ENCODE data around the gene EFCAB6. TPM values are rescaled to one million over a fixed set of nuclear protein-coding genes. Genes with fewer than 3 reads are reported as not detected.

The EFCAB6 gene
- total and polyA plus RNA-seq, 4 donors = 0.14 to 2.1 (median 0.53) TPM

DNA sequence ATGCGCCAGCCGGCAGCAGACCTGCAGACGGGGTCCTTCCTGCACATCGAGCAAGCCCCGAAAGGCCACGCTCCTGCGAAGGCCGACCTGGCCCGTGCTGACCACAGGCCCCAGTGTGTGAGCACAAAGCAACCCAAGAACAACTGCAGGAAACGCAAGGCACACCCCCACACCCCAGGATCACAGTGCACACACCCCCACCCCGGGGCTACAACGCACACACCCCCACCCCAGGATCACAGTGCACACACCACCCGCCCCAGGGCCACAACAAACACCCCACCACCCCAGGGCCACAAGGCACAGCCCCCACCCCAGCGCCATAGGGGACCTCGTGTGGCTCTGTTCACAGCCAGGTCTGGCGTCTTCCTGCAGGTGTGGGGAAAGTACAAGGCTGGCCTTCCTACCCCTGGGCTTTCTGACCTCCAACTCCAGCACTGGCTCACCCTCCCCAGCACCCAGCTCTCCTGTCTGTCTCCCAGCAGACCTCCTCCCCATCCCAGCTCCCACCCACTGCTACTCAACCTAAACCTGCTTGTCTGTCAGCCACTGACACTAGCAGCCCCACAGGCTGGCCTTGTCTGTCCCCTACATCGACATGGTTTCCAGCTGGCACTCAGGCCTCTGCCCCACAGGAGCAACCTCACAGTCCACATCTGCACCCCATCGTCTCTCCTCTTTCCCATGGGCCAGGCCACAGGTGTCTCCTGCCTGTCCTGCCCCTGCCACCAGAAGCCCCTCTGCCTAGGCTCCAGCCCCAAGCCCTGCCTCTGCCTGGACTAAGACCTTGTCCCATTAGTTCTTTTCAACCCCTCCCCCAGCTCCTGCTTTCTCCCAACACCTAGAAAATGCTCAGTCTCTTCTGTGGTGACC, 20.5 kb upstream of the EFCAB6 start (continued):
- no peak for TF ChIP-seq YY1 (IDR thresholded peaks at IDR 0.05)

DNA sequence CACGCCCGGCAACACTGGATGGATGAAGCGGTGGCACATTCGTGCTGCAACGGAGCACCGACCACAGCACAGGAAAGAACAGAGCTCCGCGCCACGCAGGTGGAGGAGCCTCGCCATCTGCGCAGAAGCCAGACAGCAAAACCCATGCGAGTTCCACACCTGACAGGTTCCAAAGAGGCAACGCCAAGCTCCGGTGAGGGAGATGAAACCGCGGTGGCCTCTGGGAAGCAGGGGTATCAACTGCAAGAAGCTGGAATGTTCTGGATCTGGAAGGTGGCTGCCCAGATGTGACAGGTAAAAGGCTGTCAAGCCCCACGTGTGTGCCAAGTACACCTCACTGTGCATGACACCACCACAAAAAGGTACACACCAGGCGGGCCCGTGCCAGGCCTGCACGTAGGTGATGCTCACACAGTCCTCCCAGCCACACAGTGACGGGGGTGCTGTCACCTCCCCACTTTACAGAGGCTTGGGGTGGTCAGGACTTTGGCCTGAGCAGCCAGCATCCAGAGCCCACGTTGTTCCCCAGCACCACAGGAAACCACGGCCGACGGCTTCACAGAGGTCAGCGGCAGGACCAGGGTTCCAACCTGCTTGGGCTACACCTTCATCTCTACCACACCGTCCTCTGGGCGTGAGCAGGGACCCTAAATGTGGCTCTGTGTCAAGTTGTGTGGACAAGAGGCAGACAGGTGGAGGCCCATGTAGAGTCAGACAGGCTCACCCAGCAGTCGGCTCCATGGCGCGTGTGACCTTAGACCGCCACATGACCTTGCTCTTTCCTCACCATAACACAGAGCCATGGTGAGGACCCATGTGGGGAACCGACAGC, 19.7 kb upstream of the EFCAB6 start:
- peaks cover 0 to 8% (median 3%) of the 10 kb centered on the region in 4 donors for H3K4me1 ChIP-seq (ENCODE audit: control insufficient read depth in 4 of 4, insufficient read depth in 4 of 4, low read length in 3 of 4)
- WGBS = 93% methylated on average over 33 of the region's 33 CpGs
- no peak overlapping the region for H3K9ac ChIP-seq (ENCODE audit: low read depth in 1 of 2, low read length in 2 of 2)
- no peaks in the 10 kb centered on the region for H3K27me3 ChIP-seq (ENCODE audit: control insufficient read depth in 4 of 4, insufficient read depth in 4 of 4, low read length in 3 of 4)
- H3K27ac ChIP-seq (ENCODE audit: low read depth in 1 of 2, low read length in 2 of 2) = no peak overlapping the region
- H3K4me3 ChIP-seq (ENCODE audit: low read depth in 1 of 3, low read length in 3 of 3) = no peak overlapping the region
- TF ChIP-seq, protein P1, sequence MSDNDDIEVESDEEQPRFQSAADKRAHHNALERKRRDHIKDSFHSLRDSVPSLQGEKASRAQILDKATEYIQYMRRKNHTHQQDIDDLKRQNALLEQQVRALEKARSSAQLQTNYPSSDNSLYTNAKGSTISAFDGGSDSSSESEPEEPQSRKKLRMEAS (IDR thresholded peaks at IDR 0.05) = no peak
- TF ChIP-seq TAF1 (conservative IDR thresholded peaks at IDR 0.05) (no peak), JUND (IDR thresholded peaks at IDR 0.05) (no peak), GABPA (IDR thresholded peaks at IDR 0.05 in 1 of 2, conservative IDR thresholded peaks at IDR 0.05 in 1 of 2) (no peak)
- TF ChIP-seq, protein P2, sequence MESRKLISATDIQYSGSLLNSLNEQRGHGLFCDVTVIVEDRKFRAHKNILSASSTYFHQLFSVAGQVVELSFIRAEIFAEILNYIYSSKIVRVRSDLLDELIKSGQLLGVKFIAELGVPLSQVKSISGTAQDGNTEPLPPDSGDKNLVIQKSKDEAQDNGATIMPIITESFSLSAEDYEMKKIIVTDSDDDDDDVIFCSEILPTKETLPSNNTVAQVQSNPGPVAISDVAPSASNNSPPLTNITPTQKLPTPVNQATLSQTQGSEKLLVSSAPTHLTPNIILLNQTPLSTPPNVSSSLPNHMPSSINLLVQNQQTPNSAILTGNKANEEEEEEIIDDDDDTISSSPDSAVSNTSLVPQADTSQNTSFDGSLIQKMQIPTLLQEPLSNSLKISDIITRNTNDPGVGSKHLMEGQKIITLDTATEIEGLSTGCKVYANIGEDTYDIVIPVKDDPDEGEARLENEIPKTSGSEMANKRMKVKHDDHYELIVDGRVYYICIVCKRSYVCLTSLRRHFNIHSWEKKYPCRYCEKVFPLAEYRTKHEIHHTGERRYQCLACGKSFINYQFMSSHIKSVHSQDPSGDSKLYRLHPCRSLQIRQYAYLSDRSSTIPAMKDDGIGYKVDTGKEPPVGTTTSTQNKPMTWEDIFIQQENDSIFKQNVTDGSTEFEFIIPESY (IDR thresholded peaks at IDR 0.05) = no peak
- DNase-seq (ENCODE audit: low spot score) = no peak
- H3K9me3 ChIP-seq (ENCODE audit: control insufficient read depth in 4 of 4, low read length in 3 of 4) = no peaks in the 10 kb centered on the region
- H3K36me3 ChIP-seq (ENCODE audit: control insufficient read depth in 4 of 4, insufficient read depth in 3 of 4, low read depth in 1 of 4, low read length in 3 of 4) = no peaks in the 10 kb centered on the region

DNA sequence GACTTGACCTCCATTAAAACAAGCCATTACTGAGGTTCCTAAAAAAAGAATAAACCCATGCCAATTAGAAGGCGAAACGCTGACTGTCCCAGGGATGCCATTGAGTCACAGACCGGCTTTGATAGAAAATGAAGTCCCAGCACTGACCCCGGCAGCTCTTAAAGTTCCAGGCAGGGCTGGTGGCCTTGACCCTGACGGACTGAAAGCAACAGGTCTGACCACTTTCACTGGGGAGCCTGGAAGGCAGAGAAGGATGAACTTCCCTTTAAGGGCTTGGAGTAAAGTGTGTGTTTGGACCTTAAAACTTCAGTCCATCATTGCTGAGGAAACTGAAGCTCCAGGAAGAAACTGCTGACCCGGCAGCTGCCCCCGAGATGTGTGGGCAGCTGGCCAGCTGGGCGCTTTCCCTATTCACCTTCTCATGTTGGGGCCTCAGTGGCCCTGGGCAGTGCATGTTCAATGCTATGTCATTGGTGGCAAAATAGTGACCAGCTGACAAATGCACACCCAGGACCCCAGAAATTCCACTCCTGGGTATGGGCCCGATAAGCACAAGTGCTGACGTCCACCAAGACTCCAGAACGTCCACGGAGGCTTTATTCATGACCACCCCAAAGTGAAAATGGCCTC, 18.9 kb upstream of the EFCAB6 start:
- Histone ChIP-seq H3K27me3 (ENCODE audit: control insufficient read depth in 4 of 4, insufficient read depth in 4 of 4, low read length in 3 of 4) (no peaks in the 10 kb centered on the region), H3K36me3 (ENCODE audit: control insufficient read depth in 4 of 4, insufficient read depth in 3 of 4, low read depth in 1 of 4, low read length in 3 of 4) (no peaks in the 10 kb centered on the region), H3K9ac (ENCODE audit: low read depth in 1 of 2, low read length in 2 of 2) (no peak overlapping the region), H3K4me3 (ENCODE audit: low read depth in 1 of 3, low read length in 3 of 3) (no peak overlapping the region), H3K4me1 (ENCODE audit: control insufficient read depth in 4 of 4, insufficient read depth in 4 of 4, low read length in 3 of 4) (peaks cover 0 to 8% (median 3%) of the 10 kb centered on the region in 4 donors), H3K27ac (ENCODE audit: low read depth in 1 of 2, low read length in 2 of 2) (no peak overlapping the region), H3K9me3 (ENCODE audit: control insufficient read depth in 4 of 4, low read length in 3 of 4) (no peaks in the 10 kb centered on the region)
- TF ChIP-seq YY1 (IDR thresholded peaks at IDR 0.05) (no peak), JUND (IDR thresholded peaks at IDR 0.05) (no peak)
- 71% methylated on average over 12 of the region's 12 CpGs for WGBS
- DNase-seq (ENCODE audit: low spot score) = no peak

DNA sequence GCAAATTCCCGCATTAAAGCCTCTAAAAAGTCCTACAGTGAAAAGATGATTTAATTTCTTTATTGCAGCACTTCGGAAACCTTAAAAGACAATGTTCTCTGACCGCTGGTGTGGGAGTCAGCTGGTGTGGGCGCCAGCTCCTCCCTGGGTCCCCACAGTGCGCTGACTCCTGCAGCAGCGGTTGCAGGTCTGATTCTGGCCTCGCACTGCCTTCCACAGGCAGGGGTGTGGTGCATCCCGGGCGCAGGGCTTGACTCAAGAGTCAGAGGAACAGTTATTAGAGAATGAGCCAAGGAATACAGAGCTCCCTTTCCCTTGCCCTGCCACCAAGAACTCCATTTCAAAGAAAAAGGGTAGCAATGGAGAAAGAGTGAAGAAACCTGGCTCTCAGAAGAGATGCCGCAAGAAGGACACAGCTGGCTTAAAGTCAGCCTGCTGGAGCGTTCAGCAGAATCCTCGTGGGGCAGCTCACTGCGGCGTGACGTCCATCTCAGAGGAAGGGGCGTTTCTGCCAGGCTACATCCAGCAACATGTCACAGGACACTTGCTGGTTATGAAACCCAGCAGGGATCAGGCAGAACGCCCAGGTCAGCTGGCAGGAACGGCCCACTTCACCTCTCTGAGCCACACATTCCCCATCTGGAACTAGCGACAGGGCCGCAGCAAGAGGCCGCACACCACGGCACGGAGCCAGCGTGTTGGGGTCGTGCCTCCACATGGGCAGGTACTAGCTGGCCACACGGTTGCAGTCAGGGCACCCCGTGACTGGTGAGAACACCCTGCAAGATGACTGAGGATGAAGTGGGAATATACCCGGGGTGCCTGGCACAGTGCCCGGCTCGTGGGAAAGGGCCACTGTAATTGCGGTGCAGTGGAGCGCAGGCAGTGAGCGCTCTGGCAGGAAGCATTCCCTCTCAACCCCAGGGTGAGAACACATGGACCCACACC, 18.1 kb upstream of the EFCAB6 start:
- H3K9ac ChIP-seq (ENCODE audit: low read depth in 1 of 2, low read length in 2 of 2) = no peak overlapping the region
- WGBS = 61% methylated on average over 33 of the region's 33 CpGs
- no peak overlapping the region for H3K4me3 ChIP-seq (ENCODE audit: low read depth in 1 of 3, low read length in 3 of 3)
- H3K27ac ChIP-seq (ENCODE audit: low read depth in 1 of 2, low read length in 2 of 2) = peak overlapping the region; percentile 1 to 33
- H3K27me3 ChIP-seq (ENCODE audit: control insufficient read depth in 4 of 4, insufficient read depth in 4 of 4, low read length in 3 of 4) = no peaks in the 10 kb centered on the region
- no peak for DNase-seq (ENCODE audit: low spot score)
- TF ChIP-seq, protein P3, sequence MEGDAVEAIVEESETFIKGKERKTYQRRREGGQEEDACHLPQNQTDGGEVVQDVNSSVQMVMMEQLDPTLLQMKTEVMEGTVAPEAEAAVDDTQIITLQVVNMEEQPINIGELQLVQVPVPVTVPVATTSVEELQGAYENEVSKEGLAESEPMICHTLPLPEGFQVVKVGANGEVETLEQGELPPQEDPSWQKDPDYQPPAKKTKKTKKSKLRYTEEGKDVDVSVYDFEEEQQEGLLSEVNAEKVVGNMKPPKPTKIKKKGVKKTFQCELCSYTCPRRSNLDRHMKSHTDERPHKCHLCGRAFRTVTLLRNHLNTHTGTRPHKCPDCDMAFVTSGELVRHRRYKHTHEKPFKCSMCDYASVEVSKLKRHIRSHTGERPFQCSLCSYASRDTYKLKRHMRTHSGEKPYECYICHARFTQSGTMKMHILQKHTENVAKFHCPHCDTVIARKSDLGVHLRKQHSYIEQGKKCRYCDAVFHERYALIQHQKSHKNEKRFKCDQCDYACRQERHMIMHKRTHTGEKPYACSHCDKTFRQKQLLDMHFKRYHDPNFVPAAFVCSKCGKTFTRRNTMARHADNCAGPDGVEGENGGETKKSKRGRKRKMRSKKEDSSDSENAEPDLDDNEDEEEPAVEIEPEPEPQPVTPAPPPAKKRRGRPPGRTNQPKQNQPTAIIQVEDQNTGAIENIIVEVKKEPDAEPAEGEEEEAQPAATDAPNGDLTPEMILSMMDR (IDR thresholded peaks at IDR 0.05; ENCODE audit: low read depth, low read length, missing input control) = no peak
- no peak for TF ChIP-seq YY1 (IDR thresholded peaks at IDR 0.05)
- TF ChIP-seq RXRA (IDR thresholded peaks at IDR 0.05) = peak in 1 of 2 donors; percentile 49
- peak in 1 of 2 donors; percentile 48 for TF ChIP-seq HNF4A (conservative IDR thresholded peaks at IDR 0.05)
- no peaks in the 10 kb centered on the region for H3K36me3 ChIP-seq (ENCODE audit: control insufficient read depth in 4 of 4, insufficient read depth in 3 of 4, low read depth in 1 of 4, low read length in 3 of 4)
- peaks cover 0 to 8% (median 3%) of the 10 kb centered on the region in 4 donors for H3K4me1 ChIP-seq (ENCODE audit: control insufficient read depth in 4 of 4, insufficient read depth in 4 of 4, low read length in 3 of 4)
- H3K9me3 ChIP-seq (ENCODE audit: control insufficient read depth in 4 of 4, low read length in 3 of 4) = no peaks in the 10 kb centered on the region
